Skeletal muscle satellite cell (primary cell): ENCODE results near the gene MYADML2. TPM values are rescaled to one million over a fixed set of nuclear protein-coding genes. Genes with fewer than 3 reads are reported as not detected.

ENCODE experiments used
- H3K27me3 ChIP-seq: 2 replicates; pipeline ENCODE4 v1.7.0; 2013; ENCODE audit warnings: low read length; ENCODE audit not compliant: control insufficient read depth, insufficient read depth
- H3K36me3 ChIP-seq: 2 replicates; pipeline ENCODE4 v1.7.0; 2013; ENCODE audit warnings: mild to moderate bottlenecking, control low read depth, low read length; ENCODE audit not compliant: insufficient read depth
- H3K4me1 ChIP-seq: 2 replicates; pipeline ENCODE4 v1.7.0; 2013; ENCODE audit warnings: low read length; ENCODE audit not compliant: control insufficient read depth, insufficient read depth
- H3K4me2 ChIP-seq: 2 replicates; pipeline ENCODE4 v1.7.0; 2013; ENCODE audit warnings: mild to moderate bottlenecking, low read length
- H3K4me3 ChIP-seq: 2 replicates; pipeline ENCODE4 v1.7.0; 2013; ENCODE audit warnings: low read length
- H3K9ac ChIP-seq: 2 replicates; pipeline ENCODE4 v1.7.0; 2013; ENCODE audit warnings: mild to moderate bottlenecking, low read depth, low read length, moderate library complexity
- H3K9me3 ChIP-seq: replicated peaks from 2 replicates; pipeline ENCODE4 v1.7.0; 2013; ENCODE audit warnings: mild to moderate bottlenecking, control low read depth, low read length
- total RNA-seq: library from RNA; depleted of rRNA; stranded (reverse); fragments of >200 nt; gene quantifications from 2 replicates; pipeline ENCODE4 v1.2.3, GENCODE V29; 2012; rRNA removed

Gene MYADML2, protein sequence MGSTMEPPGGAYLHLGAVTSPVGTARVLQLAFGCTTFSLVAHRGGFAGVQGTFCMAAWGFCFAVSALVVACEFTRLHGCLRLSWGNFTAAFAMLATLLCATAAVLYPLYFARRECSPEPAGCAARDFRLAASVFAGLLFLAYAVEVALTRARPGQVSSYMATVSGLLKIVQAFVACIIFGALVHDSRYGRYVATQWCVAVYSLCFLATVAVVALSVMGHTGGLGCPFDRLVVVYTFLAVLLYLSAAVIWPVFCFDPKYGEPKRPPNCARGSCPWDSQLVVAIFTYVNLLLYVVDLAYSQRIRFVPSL
- not detected in 2 replicates for total RNA-seq

DNA sequence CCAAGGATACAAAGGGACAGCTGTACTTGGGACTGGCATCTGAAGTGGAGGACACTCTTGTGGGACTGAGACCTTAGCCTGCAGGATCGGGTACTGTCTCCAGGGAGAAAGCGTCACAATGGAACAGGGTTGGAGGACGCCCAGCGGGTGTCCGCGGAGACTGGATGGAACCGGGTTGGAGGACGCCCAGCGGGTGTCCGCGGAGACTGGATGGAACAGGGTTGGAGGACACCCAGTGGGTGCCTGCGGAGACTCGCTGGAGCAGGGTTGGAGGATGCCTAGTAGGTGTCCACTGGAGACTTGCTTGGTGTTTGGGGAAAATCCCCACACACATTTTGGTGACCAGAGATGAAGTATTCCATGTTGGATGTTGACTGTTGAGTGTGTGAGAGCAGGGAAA lies at the start of gene MYADML2:
TSS of gene MYADML2 (minus strand) at position 45 of the 400 bp plus-strand sequence. CDS start 5,492 bp downstream, outside the sequence.
- no peak within 1 kb of the TSS for H3K9ac ChIP-seq
- no peaks in the 10 kb centered on the region for H3K4me1 ChIP-seq
- no peak within 1 kb of the TSS for H3K4me3 ChIP-seq
- H3K36me3 ChIP-seq = no peaks in the 10 kb centered on the region
- no peaks in the 10 kb centered on the region for H3K9me3 ChIP-seq
- peaks cover 12% of the 10 kb centered on the region for H3K27me3 ChIP-seq
- H3K4me2 ChIP-seq = no peak within 1 kb of the TSS

GRCh38 chr17:81996232-81996756 lies 49.3 kb upstream of the MYADML2 start:
- H3K9me3 ChIP-seq = no peaks in the 10 kb centered on the region
- H3K4me2 ChIP-seq = no peak overlapping the region
- no peak overlapping the region for H3K4me3 ChIP-seq
- H3K9ac ChIP-seq = no peak overlapping the region
- H3K4me1 ChIP-seq = peaks cover 18% of the 10 kb centered on the region
- H3K27me3 ChIP-seq = no peaks in the 10 kb centered on the region
- peaks cover 8% of the 10 kb centered on the region for H3K36me3 ChIP-seq

DNA sequence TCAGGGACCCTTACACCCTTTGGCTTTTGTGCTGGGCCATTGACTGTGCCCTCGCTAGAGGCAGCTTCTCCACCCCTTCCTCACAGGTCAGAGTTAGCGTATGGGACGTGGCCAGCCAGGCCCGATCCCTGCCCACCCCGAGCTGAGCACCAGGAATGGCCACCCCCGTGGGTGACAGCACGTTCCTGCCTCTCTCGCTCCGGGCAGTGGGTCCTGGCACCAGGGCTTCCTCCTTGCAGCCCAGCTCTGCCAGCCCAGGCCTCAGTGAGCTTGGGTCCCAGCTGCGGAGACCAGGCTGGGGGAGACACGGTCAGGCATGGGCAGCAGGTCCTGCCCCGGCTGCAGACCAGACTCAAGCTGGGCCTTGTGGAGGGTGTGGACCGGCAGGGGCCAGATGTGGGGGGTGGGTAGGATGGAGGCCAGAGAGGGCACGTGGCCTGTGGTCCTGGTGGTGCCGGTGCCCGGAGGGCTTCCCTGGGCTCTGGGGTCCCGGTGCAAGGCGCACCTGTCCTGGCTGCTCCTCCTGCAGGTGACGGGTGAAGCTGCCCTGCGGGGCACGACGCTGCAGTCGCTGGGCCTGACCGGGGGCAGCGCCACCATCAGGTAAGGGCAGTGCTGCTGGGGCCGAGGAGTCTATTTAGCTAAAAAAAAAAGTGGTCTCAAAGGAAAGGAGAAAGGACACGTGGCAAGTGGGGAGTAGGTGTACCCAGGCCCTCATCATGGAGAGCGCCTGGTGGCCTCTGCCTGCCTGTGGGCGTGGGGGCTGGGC lies 48.6 kb upstream of the MYADML2 start:
- H3K9ac ChIP-seq = no peak overlapping the region
- no peak overlapping the region for H3K4me2 ChIP-seq
- peaks cover 17% of the 10 kb centered on the region for H3K4me1 ChIP-seq
- H3K36me3 ChIP-seq = peaks cover 9% of the 10 kb centered on the region
- no peaks in the 10 kb centered on the region for H3K9me3 ChIP-seq
- no peak overlapping the region for H3K4me3 ChIP-seq
- no peaks in the 10 kb centered on the region for H3K27me3 ChIP-seq

DNA sequence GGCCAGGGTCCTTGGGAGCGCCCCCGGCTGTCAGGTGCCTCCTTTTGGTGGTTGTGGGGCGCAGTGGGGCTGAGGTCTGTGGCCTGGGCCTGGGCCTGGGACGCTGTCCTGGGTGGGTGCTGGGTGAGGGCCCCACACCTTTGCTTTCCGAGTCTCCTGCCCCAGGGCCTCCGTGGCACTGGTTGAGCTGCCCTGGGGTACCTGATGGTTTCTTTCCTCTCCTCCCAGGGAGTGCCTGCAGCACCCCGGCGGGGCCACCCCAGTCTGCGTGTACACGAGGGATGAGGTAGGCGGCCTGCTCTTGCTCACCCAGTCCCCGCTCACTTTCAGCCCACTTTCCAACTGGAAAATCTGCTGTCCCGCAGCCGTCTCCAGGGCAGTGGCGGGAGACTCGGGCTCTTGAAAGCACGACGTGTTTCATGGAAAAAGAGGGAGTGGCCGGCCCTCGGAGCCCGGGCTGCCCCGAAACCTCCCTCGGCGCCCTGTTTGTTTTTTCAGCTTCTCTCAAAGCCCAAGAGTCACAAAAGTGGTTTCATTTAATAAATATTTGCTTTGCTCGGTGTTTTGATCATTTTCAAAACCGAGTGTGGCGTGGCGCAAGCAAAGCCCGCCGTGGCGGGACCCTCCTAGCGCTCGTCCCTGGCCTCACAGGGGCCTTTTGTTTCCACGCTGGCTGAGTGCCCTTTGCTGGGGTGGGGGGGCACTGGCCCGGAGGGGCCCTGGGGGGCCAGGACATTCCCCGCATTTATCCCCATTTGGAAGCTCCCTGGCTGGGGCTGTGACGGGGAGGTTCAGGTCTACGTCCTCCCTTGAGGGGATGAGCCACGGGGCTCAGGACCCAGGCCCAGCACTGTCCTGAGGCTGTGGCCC lies 47.8 kb upstream of the MYADML2 start:
- no peak overlapping the region for H3K4me2 ChIP-seq
- H3K9me3 ChIP-seq = no peaks in the 10 kb centered on the region
- H3K27me3 ChIP-seq = no peaks in the 10 kb centered on the region
- no peak overlapping the region for H3K4me3 ChIP-seq
- H3K9ac ChIP-seq = no peak overlapping the region
- peaks cover 17% of the 10 kb centered on the region for H3K4me1 ChIP-seq
- H3K36me3 ChIP-seq = peaks cover 12% of the 10 kb centered on the region

- no peak overlapping the region for H3K4me3 ChIP-seq
- peaks cover 17% of the 10 kb centered on the region for H3K4me1 ChIP-seq
- H3K4me2 ChIP-seq = no peak overlapping the region
- no peaks in the 10 kb centered on the region for H3K9me3 ChIP-seq
- H3K9ac ChIP-seq = no peak overlapping the region
- H3K27me3 ChIP-seq = no peaks in the 10 kb centered on the region
- peaks cover 12% of the 10 kb centered on the region for H3K36me3 ChIP-seq
Measured at GRCh38 chr17:81993729-81994592, 46.9 kb upstream of the MYADML2 start.

DNA sequence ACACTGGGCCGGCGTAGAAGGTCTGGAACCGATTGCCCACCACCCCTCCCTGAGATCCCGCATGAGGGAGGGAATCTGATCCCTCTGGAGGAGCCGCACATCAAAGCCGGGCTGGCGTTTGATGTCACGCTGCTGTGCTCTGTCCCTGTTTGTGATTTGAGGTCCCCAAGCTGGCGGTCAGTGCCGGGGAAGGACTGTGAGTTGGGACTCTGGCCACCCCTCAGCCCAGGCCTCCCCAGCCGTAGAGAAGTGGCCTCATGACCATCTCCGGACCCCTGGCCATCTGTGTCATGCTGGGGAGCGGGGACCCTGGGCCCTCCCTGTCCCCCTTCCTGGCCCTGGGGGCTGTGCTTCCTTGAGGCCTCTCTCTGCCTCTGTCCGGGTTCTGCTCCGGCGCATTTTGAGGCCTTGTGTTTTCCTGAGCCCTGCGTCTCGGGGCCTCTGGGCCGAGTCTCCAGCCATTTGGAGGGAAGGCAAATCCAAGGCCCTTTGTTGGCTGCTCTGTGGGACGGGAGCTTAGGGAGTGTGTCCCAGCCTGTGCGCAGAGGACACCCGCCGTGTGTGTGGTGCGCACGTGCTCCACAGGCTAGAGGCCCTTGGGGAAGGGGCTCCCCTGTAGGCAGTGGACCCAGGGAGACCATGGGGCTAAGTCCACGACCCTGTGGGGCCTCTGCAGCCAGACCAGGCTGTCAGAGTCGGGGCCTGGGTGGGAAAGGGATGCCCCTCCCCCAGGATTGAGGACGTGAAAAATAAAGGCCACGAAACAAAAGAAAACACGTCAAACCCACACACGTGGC lies 45.5 kb upstream of the MYADML2 start:
- H3K4me1 ChIP-seq = peaks cover 17% of the 10 kb centered on the region
- H3K36me3 ChIP-seq = peaks cover 12% of the 10 kb centered on the region
- no peak overlapping the region for H3K4me3 ChIP-seq
- peak overlapping the region; percentile 74 for H3K4me2 ChIP-seq
- H3K27me3 ChIP-seq = no peaks in the 10 kb centered on the region
- peak overlapping the region; percentile 31 for H3K9ac ChIP-seq
- no peaks in the 10 kb centered on the region for H3K9me3 ChIP-seq

GRCh38 chr17:81991684-81992305 lies 44.8 kb upstream of the MYADML2 start:
- Histone ChIP-seq H3K4me1 (peaks cover 17% of the 10 kb centered on the region), H3K9ac (peak overlapping the region; percentile 31), H3K27me3 (no peaks in the 10 kb centered on the region), H3K4me3 (peak overlapping the region; percentile 7), H3K9me3 (no peaks in the 10 kb centered on the region), H3K36me3 (peaks cover 10% of the 10 kb centered on the region), H3K4me2 (peak overlapping the region; percentile 74)

- Histone ChIP-seq H3K9ac (no peak overlapping the region), H3K4me3 (peak overlapping the region; percentile 7)
Measured at GRCh38 chr17:81990836-81991683, 44.0 kb upstream of the MYADML2 start.

GRCh38 chr17:81987161-81987770 lies 40.2 kb upstream of the MYADML2 start:
- Histone ChIP-seq H3K9ac (no peak overlapping the region), H3K27me3 (no peaks in the 10 kb centered on the region), H3K36me3 (peaks cover 22% of the 10 kb centered on the region), H3K9me3 (no peaks in the 10 kb centered on the region), H3K4me1 (peaks cover 11% of the 10 kb centered on the region), H3K4me2 (no peak overlapping the region), H3K4me3 (no peak overlapping the region)

More at GRCh38 chr17:81990836-81991683, 44.0 kb upstream of the MYADML2 start:
- Histone ChIP-seq H3K36me3 (peaks cover 9% of the 10 kb centered on the region), H3K27me3 (no peaks in the 10 kb centered on the region), H3K9me3 (no peaks in the 10 kb centered on the region), H3K4me2 (peak overlapping the region; percentile 74), H3K4me1 (peaks cover 17% of the 10 kb centered on the region)
